Activated CD4-positive, alpha-beta T cell treated with anti-CD3 and anti-CD28 coated beads, Interleukin-2, amount 10 ng/mL, durations not matched to agents 7 days and 5 days (primary cell): ENCODE results near the gene TTC7B. TPM values are rescaled to one million over a fixed set of nuclear protein-coding genes. Genes with fewer than 3 reads are reported as not detected.

Experiments
- CTCF ChIA-PET: fragments of 350-600 bp; sonication (Branson Sonifier 250); formaldehyde crosslinking; loops from one replicate; lab custom pipeline; 2021; ENCODE audit warnings: antibody characterized with exemption; lab: Charles Lee
- POLR2A ChIA-PET: fragments of 350-600 bp; sonication (Branson Sonifier 250); formaldehyde crosslinking; loops from one replicate; lab custom pipeline; 2021; ENCODE audit warnings: antibody characterized with exemption; lab: Charles Lee
- DNase-seq: peaks from one replicate; pipeline ENCODE4 v3.0.0-alpha.2; 2020
- H3K27ac Mint-ChIP-seq: one replicate; pipeline ENCODE4 v1.8.0; 2021; ENCODE audit warnings: mild to moderate bottlenecking, moderate library complexity, mixed read lengths
- H3K27me3 Mint-ChIP-seq: one replicate; pipeline ENCODE4 v1.8.0; 2021; ENCODE audit warnings: mixed read lengths
- H3K36me3 Mint-ChIP-seq: one replicate; pipeline ENCODE4 v1.8.0; 2021; ENCODE audit warnings: low read depth, mixed read lengths
- H3K4me1 Mint-ChIP-seq: one replicate; pipeline ENCODE4 v1.8.0; 2021; ENCODE audit warnings: mixed read lengths
- H3K4me3 Mint-ChIP-seq: one replicate; pipeline ENCODE4 v1.8.0; 2021; ENCODE audit warnings: mild to moderate bottlenecking, moderate library complexity, mixed read lengths
- H3K9me3 Mint-ChIP-seq: one replicate; pipeline ENCODE4 v1.8.0; 2021; ENCODE audit warnings: mixed read lengths
- total RNA-seq, 2 experiments: library from RNA; stranded (reverse); gene quantifications; one replicate each; pipeline ENCODE4 v1.2.3, GENCODE V29; 2021

The TTC7B gene
- total RNA-seq, 2 experiments from 2014 or later = 2.7 to 2.9 TPM

DNA sequence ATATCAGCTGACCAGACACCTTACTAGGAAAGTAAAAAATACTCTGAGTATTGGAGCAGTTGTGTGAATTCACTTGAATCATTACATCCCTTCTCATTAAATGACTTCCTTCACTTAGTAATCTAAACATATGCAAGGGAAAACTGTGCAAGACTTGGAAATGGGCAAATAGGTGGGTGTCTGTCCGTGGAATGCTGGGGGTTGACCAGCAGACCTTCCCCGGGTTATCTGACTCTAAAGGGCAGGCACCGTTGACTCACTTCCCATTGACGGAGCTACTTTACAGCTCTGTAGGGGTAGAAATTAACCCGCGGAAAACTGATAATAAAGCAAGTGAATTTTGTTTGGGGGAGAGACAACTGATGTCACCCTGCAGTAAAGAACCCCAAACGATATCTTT is 199.3 kb downstream of the TTC7B start:
- CTCF ChIA-PET = no interaction called here
- H3K4me3 Mint-ChIP-seq = no peak overlapping the region
- H3K9me3 Mint-ChIP-seq = no peaks in the 10 kb centered on the region

DNA sequence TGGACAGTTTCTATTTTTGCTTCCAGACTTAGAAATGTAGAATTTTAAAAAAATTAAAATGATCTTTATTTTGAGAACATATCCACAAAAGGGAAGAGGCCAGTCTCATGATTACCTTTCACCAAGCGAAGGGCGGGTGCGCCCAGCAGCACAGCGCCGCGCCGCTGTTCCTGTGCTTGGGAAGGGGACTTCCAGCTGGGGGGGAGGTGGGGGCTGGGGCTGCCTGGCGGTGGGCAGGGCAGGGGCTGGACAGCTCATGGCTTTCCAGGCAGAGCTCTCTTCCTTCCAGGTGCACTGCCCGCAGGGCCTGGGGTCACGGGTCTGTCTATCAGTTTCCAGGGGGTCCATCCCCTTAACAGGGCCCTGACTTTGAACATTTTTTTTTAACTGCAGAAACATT is 199.9 kb downstream of the TTC7B start:
- no peaks in the 10 kb centered on the region for H3K36me3 Mint-ChIP-seq
- H3K4me1 Mint-ChIP-seq = no peaks in the 10 kb centered on the region
- H3K27ac Mint-ChIP-seq = no peak overlapping the region
- H3K9me3 Mint-ChIP-seq = no peaks in the 10 kb centered on the region
- no peak for DNase-seq
- POLR2A ChIA-PET = no interaction called here
- H3K27me3 Mint-ChIP-seq = no peaks in the 10 kb centered on the region
- CTCF ChIA-PET = no interaction called here
- H3K4me3 Mint-ChIP-seq = no peak overlapping the region

More for the DNA sequence above, 199.3 kb downstream of the TTC7B start:
- POLR2A ChIA-PET = no interaction called here
- H3K4me1 Mint-ChIP-seq = no peaks in the 10 kb centered on the region
- no peak overlapping the region for H3K27ac Mint-ChIP-seq
- no peaks in the 10 kb centered on the region for H3K27me3 Mint-ChIP-seq
- DNase-seq = no peak
- H3K36me3 Mint-ChIP-seq = no peaks in the 10 kb centered on the region

DNA sequence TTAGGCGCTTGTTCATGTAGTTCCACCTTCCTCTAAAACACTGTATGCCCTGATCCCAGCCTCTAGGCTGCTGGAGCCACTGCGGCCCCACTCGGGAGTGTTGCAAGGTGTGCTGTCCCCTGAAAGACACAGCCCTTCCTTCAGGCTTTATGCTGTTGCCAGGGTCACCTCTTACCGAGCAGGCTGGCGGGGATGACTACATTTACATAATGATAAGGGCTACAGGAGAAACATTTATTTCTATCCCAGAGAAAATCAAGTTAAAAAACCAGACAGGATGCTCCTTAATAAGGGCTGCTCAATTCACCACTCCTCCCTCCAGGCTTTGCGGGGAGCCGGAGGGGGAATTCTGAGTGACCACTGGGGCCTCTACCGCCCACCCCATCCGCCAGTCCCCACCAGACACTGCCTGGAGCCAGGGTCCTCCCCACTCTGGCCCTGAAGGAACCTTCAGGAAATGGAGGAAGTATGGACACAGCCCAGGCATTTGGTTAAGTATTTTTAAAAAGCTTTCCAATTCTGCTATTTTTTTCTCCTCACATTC is 200.6 kb downstream of the TTC7B start:
- ChIA-PET CTCF (interaction anchor here (1.5 kb wide), 1 partner anchor 67 kb away, joined by 3 read pairs; no protein-coding TSS in a partner anchor), POLR2A (no interaction called here)
- Mint-ChIP-seq H3K4me3 (no peak overlapping the region), H3K4me1 (no peaks in the 10 kb centered on the region), H3K9me3 (no peaks in the 10 kb centered on the region), H3K27me3 (no peaks in the 10 kb centered on the region), H3K36me3 (no peaks in the 10 kb centered on the region), H3K27ac (no peak overlapping the region)
- DNase-seq = no peak

DNA sequence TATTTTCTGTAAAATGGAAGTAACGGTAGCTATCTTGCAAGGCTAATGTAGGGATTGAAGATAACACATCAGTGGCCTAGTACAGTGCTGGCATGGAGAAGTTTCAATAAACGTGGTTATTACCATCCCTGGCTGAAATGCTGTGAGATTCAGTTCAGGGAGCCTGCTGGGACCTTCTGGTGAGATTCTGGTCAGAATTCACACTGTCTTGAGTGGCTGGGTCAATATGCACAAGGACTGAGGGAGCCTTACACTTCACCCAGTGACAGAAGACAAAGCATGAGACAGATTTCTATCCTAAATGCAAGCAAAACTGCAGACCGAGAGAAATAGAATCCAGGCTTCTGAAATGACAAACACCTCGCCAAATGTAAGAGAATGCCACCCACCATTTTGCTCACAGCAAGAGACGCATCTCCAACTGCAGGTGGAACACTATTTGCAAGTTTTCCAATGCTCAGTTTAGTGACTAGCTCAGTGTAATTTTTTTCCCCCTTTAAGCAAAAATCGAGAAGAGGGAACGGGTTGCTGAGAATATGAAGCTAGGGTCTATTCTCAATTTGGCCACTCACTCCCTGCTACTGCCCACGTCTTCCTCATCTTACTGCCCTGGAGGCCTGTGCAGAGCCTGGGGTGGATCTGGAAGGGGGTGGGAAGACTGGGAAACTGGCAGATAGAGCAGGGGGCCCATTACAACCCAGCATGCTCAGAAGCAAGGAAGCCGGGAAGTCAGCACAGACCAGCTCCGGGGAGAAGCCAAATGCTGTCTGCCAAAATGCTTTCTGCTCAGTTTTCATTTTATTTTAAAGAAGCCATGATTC is 201.3 kb downstream of the TTC7B start:
- no peaks in the 10 kb centered on the region for H3K36me3 Mint-ChIP-seq

DNA sequence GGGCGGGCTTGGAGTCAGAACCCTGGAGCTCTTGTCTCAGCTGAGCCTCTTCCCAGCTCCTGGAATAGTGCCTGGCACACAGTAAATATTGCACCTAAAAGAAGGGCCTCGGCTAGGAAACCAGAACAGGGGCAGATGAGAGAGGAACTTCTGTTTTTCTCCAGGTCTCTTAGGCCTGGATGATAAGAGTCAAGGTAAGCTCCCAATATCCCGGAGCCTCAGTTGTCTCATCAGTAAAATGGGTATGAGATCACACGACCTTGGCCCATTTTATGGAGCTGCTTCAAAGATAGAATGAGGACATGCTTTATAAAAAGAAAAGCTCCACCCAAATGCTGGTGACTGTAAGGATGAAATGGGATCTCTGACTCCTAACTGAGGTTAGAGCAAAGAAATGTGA is 202.2 kb downstream of the TTC7B start:
- no peaks in the 10 kb centered on the region for H3K36me3 Mint-ChIP-seq
- CTCF ChIA-PET = interaction anchor here (0.6 to 1.5 kb wide), 2 partner anchors 69 to 584 kb away, joined by 3 read pairs; no protein-coding TSS in a partner anchor
- no peak overlapping the region for H3K4me3 Mint-ChIP-seq
- POLR2A ChIA-PET = no interaction called here
- no peak for DNase-seq
- H3K4me1 Mint-ChIP-seq = no peaks in the 10 kb centered on the region
- H3K27me3 Mint-ChIP-seq = no peaks in the 10 kb centered on the region
- no peaks in the 10 kb centered on the region for H3K9me3 Mint-ChIP-seq
- no peak overlapping the region for H3K27ac Mint-ChIP-seq

More for the DNA sequence above, 201.3 kb downstream of the TTC7B start:
- H3K27ac Mint-ChIP-seq = no peak overlapping the region
- H3K27me3 Mint-ChIP-seq = no peaks in the 10 kb centered on the region
- no peak for DNase-seq
- H3K4me3 Mint-ChIP-seq = no peak overlapping the region
- no peaks in the 10 kb centered on the region for H3K9me3 Mint-ChIP-seq
- no peaks in the 10 kb centered on the region for H3K4me1 Mint-ChIP-seq
- ChIA-PET POLR2A (no interaction called here), CTCF (interaction anchor here (1.5 kb wide), 1 partner anchor 68 kb away, joined by 3 read pairs; no protein-coding TSS in a partner anchor)

DNA sequence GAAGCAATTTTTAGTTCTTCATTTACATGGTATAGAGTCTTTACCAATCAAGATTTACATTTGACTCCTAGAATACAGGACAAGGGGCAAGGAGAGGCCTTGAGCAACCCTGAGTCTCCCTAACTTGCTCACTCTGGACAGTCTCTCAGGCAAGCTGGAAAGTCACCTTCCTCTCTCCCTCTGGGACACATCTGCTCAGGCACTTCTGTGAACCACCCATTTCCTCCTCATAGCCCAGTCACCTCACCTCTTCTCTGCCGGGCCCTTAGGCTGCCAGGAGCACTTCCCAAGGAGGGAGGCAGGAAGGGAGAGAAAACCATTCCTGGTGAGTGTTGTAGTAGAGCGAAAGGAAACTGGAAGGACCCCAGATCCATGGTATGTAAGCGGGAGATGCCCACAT is 202.8 kb downstream of the TTC7B start:
- no peaks in the 10 kb centered on the region for H3K27me3 Mint-ChIP-seq
- H3K4me3 Mint-ChIP-seq = no peak overlapping the region
- H3K9me3 Mint-ChIP-seq = no peaks in the 10 kb centered on the region
- DNase-seq = no peak
- no peaks in the 10 kb centered on the region for H3K36me3 Mint-ChIP-seq
- no peaks in the 10 kb centered on the region for H3K4me1 Mint-ChIP-seq
- H3K27ac Mint-ChIP-seq = no peak overlapping the region
- ChIA-PET POLR2A (no interaction called here), CTCF (no interaction called here)

DNA sequence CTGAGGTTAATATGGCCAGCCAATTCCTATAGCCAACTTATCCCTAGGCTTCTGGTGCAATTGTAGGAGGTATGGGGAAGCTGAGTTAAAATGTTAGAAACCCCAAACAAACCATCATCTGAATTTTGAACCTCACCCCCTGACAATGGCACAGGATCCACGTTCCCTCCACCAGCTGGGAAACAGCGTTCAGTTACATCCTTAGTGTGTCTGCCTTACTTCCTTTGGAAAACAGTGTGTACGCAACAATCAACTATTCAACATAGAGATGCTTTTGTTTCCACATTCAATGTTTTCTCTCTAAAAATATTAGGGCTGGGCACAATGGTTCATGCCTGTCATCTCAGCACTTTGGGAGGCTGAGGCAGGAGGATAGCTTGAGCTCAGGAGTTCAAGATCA is 203.4 kb downstream of the TTC7B start:
- POLR2A ChIA-PET = interaction anchor here (0.6 kb wide), 1 partner anchor 65 kb away, joined by 3 read pairs; no protein-coding TSS in a partner anchor
- Mint-ChIP-seq H3K4me3 (no peak overlapping the region), H3K27ac (no peak overlapping the region), H3K36me3 (no peaks in the 10 kb centered on the region), H3K4me1 (no peaks in the 10 kb centered on the region), H3K9me3 (no peaks in the 10 kb centered on the region), H3K27me3 (no peaks in the 10 kb centered on the region)
- CTCF ChIA-PET = no interaction called here
- no peak for DNase-seq

DNA sequence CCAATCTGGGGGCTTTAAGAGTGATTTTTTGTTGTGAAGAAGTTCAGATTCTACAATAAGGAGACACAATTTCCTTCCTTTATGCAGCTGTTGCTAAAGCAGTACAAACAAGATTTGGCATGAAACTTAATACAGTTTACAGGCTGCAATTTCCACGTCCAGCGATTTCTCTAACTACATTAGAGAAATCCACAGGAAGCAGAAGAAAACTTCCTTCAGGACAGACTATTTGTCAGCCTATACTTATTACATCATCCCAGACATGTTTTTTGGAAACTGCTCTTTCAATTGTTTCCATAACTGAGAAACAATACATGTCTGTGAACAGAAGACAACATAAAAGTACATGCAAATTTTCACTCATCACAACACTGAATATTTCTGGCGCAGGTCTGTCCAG is 204.3 kb downstream of the TTC7B start:
- no peaks in the 10 kb centered on the region for H3K36me3 Mint-ChIP-seq
- H3K9me3 Mint-ChIP-seq = no peaks in the 10 kb centered on the region
- H3K4me1 Mint-ChIP-seq = no peaks in the 10 kb centered on the region
- H3K27ac Mint-ChIP-seq = no peak overlapping the region
- ChIA-PET POLR2A (no interaction called here), CTCF (no interaction called here)
- DNase-seq = no peak
- no peaks in the 10 kb centered on the region for H3K27me3 Mint-ChIP-seq
- H3K4me3 Mint-ChIP-seq = no peak overlapping the region

DNA sequence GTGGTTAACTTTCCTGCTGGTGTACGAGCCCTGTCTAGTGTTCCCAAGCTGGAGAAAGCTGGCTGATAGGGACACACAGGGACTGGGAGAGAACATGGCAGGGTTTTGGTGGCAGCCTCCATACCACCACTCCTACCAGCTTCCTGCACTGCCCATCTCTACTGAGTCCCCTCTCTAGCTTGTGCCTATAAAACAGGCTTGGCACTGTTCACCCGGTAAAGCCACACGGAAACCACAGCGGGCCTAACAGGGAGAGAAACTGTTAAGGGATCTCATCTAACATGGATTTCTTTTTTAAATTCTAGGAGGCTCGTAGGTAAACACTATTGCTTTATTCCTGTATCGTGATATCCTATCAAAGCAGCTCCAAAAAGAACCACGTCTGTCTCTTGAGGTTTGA is 204.7 kb downstream of the TTC7B start:
- Mint-ChIP-seq H3K27ac (no peak overlapping the region), H3K4me1 (no peaks in the 10 kb centered on the region), H3K27me3 (no peaks in the 10 kb centered on the region), H3K4me3 (no peak overlapping the region), H3K36me3 (no peaks in the 10 kb centered on the region), H3K9me3 (no peaks in the 10 kb centered on the region)
- CTCF ChIA-PET = no interaction called here
- POLR2A ChIA-PET = no interaction called here
- DNase-seq = no peak

DNA sequence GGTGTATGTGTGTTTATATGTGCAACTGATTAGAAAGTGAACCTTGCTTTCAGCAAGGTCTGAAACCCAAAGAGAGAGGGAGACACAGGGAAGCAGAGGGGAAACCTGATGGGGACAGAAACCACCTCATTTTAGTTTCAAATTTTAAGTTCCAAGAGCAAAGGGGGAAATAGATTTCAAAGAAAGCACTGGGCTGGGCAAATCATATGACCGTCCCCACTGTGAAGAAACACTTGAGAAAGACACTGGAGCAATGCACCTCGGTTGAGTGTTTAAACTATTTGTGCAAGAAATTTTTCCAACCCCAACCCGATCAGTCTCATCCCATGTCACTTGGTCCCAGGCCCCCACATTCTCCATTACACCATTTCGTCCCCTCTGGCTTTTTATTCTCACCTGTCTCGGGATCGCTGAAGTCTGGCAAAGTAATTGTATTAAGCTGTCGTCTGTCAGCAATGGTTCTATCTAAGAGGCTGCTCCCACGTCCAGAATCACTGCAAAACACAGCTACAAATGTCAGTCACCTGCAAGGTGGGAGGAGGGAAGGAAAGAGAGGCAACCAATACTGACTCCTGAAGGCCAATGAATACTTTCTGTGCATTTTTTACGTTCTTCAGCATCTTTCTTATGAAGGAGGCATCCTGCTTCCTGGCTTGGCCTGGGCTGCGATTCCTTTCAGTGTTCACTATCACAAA is 205.7 kb downstream of the TTC7B start:
- H3K27ac Mint-ChIP-seq = no peak overlapping the region
- CTCF ChIA-PET = no interaction called here
- POLR2A ChIA-PET = no interaction called here
- no peaks in the 10 kb centered on the region for H3K36me3 Mint-ChIP-seq
- no peak overlapping the region for H3K4me3 Mint-ChIP-seq
- peaks cover 3% of the 10 kb centered on the region for H3K27me3 Mint-ChIP-seq
- H3K4me1 Mint-ChIP-seq = no peaks in the 10 kb centered on the region
- DNase-seq = no peak
- no peaks in the 10 kb centered on the region for H3K9me3 Mint-ChIP-seq

DNA sequence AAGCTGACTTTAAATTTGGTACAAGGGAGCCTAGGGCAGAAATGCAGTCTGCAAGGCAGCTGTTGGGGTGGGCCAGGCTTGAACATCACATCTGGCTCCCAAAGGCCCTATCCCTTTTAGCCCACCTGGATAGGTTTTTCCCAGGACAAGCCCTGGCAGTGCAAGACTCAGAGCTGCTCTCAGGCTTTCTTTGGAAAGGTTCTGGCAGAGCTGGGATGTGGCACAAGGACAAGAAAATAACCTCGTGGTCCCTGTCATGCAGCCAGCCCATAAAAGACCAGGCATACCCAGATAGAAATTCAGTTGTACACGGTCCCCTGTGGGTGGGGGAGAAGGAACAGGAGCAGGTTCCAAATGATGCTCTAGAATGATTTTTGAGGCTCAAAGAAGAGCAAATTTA is 206.9 kb downstream of the TTC7B start:
- CTCF ChIA-PET = no interaction called here

DNA sequence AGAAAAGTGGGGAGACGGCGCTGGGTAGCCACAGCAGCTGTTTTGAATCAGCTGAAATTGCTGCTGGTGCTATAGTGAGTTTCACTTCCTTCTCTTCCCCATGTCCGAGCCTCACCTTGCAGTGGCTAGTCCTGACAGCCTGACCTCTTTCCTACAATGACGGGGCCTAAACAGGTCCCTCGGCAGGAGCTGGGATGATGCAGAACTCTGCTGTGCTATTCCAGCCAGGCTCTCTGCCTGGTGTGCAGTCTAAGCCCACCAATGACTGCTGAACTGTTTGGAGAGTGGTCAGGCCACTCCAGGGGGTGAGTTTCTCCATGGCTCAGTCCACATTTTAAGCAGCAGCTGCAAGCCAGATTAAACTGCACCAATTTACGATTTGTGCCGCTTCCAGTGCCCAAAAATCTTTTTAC is 207.3 kb downstream of the TTC7B start:
- no peaks in the 10 kb centered on the region for H3K9me3 Mint-ChIP-seq
- no peak overlapping the region for H3K4me3 Mint-ChIP-seq
- DNase-seq = no peak
- POLR2A ChIA-PET = no interaction called here
- H3K27me3 Mint-ChIP-seq = peaks cover 10% of the 10 kb centered on the region
- no peaks in the 10 kb centered on the region for H3K36me3 Mint-ChIP-seq
- H3K27ac Mint-ChIP-seq = no peak overlapping the region
- H3K4me1 Mint-ChIP-seq = no peaks in the 10 kb centered on the region
- CTCF ChIA-PET = no interaction called here

More for the DNA sequence above, 206.9 kb downstream of the TTC7B start:
- H3K27ac Mint-ChIP-seq = no peak overlapping the region
- no peak for DNase-seq
- no peak overlapping the region for H3K4me3 Mint-ChIP-seq
- H3K9me3 Mint-ChIP-seq = no peaks in the 10 kb centered on the region
- POLR2A ChIA-PET = no interaction called here
- H3K36me3 Mint-ChIP-seq = no peaks in the 10 kb centered on the region
- peaks cover 5% of the 10 kb centered on the region for H3K27me3 Mint-ChIP-seq
- no peaks in the 10 kb centered on the region for H3K4me1 Mint-ChIP-seq

DNA sequence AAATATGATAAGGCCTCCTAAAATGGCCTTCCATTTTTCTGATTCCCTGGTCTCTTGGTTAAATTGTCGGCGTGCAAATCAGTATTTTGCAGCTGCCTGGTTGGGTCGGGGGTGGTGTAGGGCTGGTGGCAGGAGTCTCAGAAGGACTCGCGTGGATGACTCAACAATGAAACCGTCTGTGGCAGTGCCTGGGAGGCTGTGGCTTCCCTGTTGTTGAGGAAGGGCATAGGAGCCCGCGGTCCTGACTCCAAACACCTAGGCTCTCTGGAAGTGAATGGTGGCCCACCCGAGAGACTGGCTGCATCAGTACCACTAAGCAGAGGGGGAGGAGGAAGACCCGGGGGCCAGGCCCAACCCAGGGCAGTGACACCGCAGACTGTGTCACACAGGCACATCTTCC is 207.9 kb downstream of the TTC7B start:
- Mint-ChIP-seq H3K4me1 (no peaks in the 10 kb centered on the region), H3K4me3 (no peak overlapping the region), H3K27ac (no peak overlapping the region), H3K9me3 (no peaks in the 10 kb centered on the region), H3K27me3 (peaks cover 13% of the 10 kb centered on the region), H3K36me3 (no peaks in the 10 kb centered on the region)
- CTCF ChIA-PET = no interaction called here
- DNase-seq = no peak
- POLR2A ChIA-PET = no interaction called here
